OCI-LY7 (cell line): ENCODE results near the gene PLXNB2. TPM values are rescaled to one million over a fixed set of nuclear protein-coding genes. Genes with fewer than 3 reads are reported as not detected.

ENCODE experiments used
- BruUV-seq: library from RNA; stranded (reverse); fragments of 400-500 nt; replicated peaks from 2 replicates; lab custom pipeline; 2021; lab: Mats Ljungman, UMichigan
- CTCF ChIA-PET: fragments of 300-600 bp; sonication (Branson Sonifier 250); formaldehyde crosslinking; loops from one replicate; lab custom pipeline; 2022; ENCODE audit warnings: antibody characterized with exemption; ENCODE audit not compliant: unreplicated experiment; lab: Charles Lee
- POLR2A ChIA-PET: fragments of 300-600 bp; sonication (Branson Sonifier 250); formaldehyde crosslinking; loops from one replicate; lab custom pipeline; 2022; ENCODE audit warnings: antibody characterized with exemption; lab: Charles Lee
- DNase-seq: peaks from one replicate; pipeline ENCODE4 v3.0.0-alpha.2; 2015; ENCODE audit warnings: low spot score
- H2AFZ ChIP-seq: fragments of 200-600 bp; sonication (generic), shearing (Covaris generic); 2 replicates; pipeline ENCODE4 v1.6.1; 2014; ENCODE audit warnings: mild to moderate bottlenecking, antibody characterized with exemption, low read length, moderate library complexity
- H3K27ac ChIP-seq: fragments of 200-600 bp; sonication (generic); 2 replicates; pipeline ENCODE4 v1.5.1; 2014; ENCODE audit warnings: mixed run types, low read depth, mild to moderate bottlenecking, moderate library complexity, low read length, inconsistent platforms; ENCODE audit not compliant: poor library complexity, severe bottlenecking
- H3K36me3 ChIP-seq: fragments of 200-600 bp; sonication (generic); 2 replicates; pipeline ENCODE4 v1.6.1; 2014; ENCODE audit warnings: mild to moderate bottlenecking, antibody characterized with exemption, low read length, moderate library complexity, mixed read lengths; ENCODE audit not compliant: insufficient read depth
- H3K4me1 ChIP-seq: fragments of 200-600 bp; sonication (generic); 2 replicates; pipeline ENCODE4 v1.5.1; 2014; ENCODE audit warnings: mild to moderate bottlenecking, low read length; ENCODE audit not compliant: insufficient read depth, poor library complexity, severe bottlenecking
- H3K4me2 ChIP-seq: fragments of 200-600 bp; sonication (generic); 2 replicates; pipeline ENCODE4 v1.6.1; 2014; ENCODE audit warnings: mild to moderate bottlenecking, low read length
- H3K4me3 ChIP-seq: fragments of 200-600 bp; sonication (generic); 2 replicates; pipeline ENCODE4 v1.5.1; 2014; ENCODE audit warnings: mild to moderate bottlenecking, low read depth, low read length; ENCODE audit not compliant: poor library complexity, severe bottlenecking
- H3K79me2 ChIP-seq: fragments of 200-600 bp; sonication (generic); 2 replicates; pipeline ENCODE4 v1.6.1; 2016; ENCODE audit warnings: low read depth, mild to moderate bottlenecking, low read length, moderate library complexity, mixed read lengths; ENCODE audit not compliant: insufficient read depth
- H3K9me2 ChIP-seq: fragments of 200-600 bp; sonication (generic); 2 replicates; pipeline ENCODE4 v1.6.1; 2016; ENCODE audit warnings: mild to moderate bottlenecking, low read length, mixed read lengths; ENCODE audit not compliant: insufficient read depth
- H3K9me3 ChIP-seq: fragments of 200-600 bp; sonication (generic); 2 replicates; pipeline ENCODE4 v1.6.1; 2014; ENCODE audit warnings: mild to moderate bottlenecking, mixed run types, low read length, mixed read lengths
- H4K20me1 ChIP-seq: fragments of 200-600 bp; sonication (generic); 2 replicates; pipeline ENCODE4 v1.6.1; 2014; ENCODE audit warnings: mild to moderate bottlenecking, antibody characterized with exemption, low read length, moderate library complexity, mixed read lengths; ENCODE audit not compliant: insufficient read depth
- CTCF ChIP-seq: fragments of 200-600 bp; sonication (generic); conservative IDR thresholded peaks from 2 replicates; pipeline ENCODE4 v1.5.1; 2014; ENCODE audit warnings: mild to moderate bottlenecking, antibody characterized with exemption, low read length, moderate library complexity, mixed read lengths
- EZH2phosphoT487 ChIP-seq: fragments of 200-600 bp; sonication (generic); IDR thresholded peaks from 2 replicates; pipeline ENCODE4 v1.6.1; 2018; ENCODE audit warnings: low read depth, borderline replicate concordance, mild to moderate bottlenecking, mixed run types, antibody characterized with exemption, low read length, moderate library complexity, mixed read lengths
- intact Hi-C: fragments of 100-400 bp; cut with micrococcal nuclease; formaldehyde crosslinking; loops from one replicate; pipeline ENCODE4 v1.10.0; 2022; ENCODE audit not compliant: unreplicated experiment
- total RNA-seq, 2 experiments: library from RNA; depleted of rRNA in 1 of 2; stranded (reverse); fragments of >200 nt in 1 of 2; shearing (Covaris generic) in 1 of 2; gene quantifications; 2 replicates each; pipeline ENCODE4 v1.2.3, GENCODE V29; 2014 to 2022

PLXNB2 gene
- total RNA-seq, 2 experiments from 2014 or later = 10.7 to 39.2 TPM

- TF ChIP-seq EZH2phosphoT487 (no peak), CTCF (0 out of 2 replicates have a peak, but pooled peaks have one; percentile 5)
Observed at GRCh38 chr22:50318698-50319411, 11.4 kb upstream of the PLXNB2 start.

GRCh38 chr22:50318356-50318697 lies 10.9 kb upstream of the PLXNB2 start:
- Histone ChIP-seq H3K4me1 (peaks cover 71% of the 10 kb centered on the region), H3K9me3 (no peaks in the 10 kb centered on the region), H4K20me1 (no peaks in the 10 kb centered on the region), H3K4me2 (peak overlapping the region; percentile 86), H3K79me2 (no peaks in the 10 kb centered on the region), H3K27ac (peak overlapping the region; percentile 90), H2AFZ (peak overlapping the region; percentile 12; the same call in 1 of the 2 replicates), H3K4me3 (peak overlapping the region; percentile 61), H3K36me3 (no peaks in the 10 kb centered on the region), H3K9me2 (no peaks in the 10 kb centered on the region)
- BruUV-seq = no TSS peak
- TF ChIP-seq EZH2phosphoT487 (no peak), CTCF (peak; percentile 48)
- POLR2A ChIA-PET = interaction anchor here (0.9 kb wide), 1 partner anchor 67 kb away, joined by 3 read pairs; the partner anchor contains the start of gene HDAC10
- CTCF ChIA-PET = no interaction called here
- no peak for DNase-seq
- intact Hi-C loops = loop anchor here (2.0 to 5.0 kb wide), 2 partner anchors 42 to 126 kb away; no protein-coding TSS in a partner anchor

More at GRCh38 chr22:50318698-50319411, 11.4 kb upstream of the PLXNB2 start:
- Histone ChIP-seq H3K79me2 (no peaks in the 10 kb centered on the region), H3K4me2 (peak overlapping the region; percentile 86), H3K9me3 (no peaks in the 10 kb centered on the region), H3K4me3 (peak overlapping the region; percentile 61), H3K9me2 (no peaks in the 10 kb centered on the region), H2AFZ (peak overlapping the region; percentile 12; the same call in 1 of the 2 replicates), H3K4me1 (peaks cover 68% of the 10 kb centered on the region), H3K36me3 (no peaks in the 10 kb centered on the region), H3K27ac (peak overlapping the region; percentile 90), H4K20me1 (no peaks in the 10 kb centered on the region)
- ChIA-PET POLR2A (no interaction called here), CTCF (no interaction called here)
- intact Hi-C loops = loop anchor here (2.0 to 5.0 kb wide), 2 partner anchors 42 to 127 kb away; no protein-coding TSS in a partner anchor
- DNase-seq = peak; percentile 93
- BruUV-seq = no TSS peak
